ENCODE data around the gene DDX42.
A peak's percentile ranks its signal among the peaks of the same experiment; 100 is the strongest.

The DDX42 gene

GRCh38 chr17:63823659-63824331 is 49.8 kb downstream of the DDX42 start:
- no peak for DNase-seq (ENCODE audit: low spot score)

- DNase-seq (ENCODE audit: low spot score), result no peak
These were observed 50.4 kb downstream of the DDX42 start for GRCh38 chr17:63824362-63824761.

- DNase-seq (ENCODE audit: low spot score), result no peak
These were observed 52.6 kb downstream of the DDX42 start for GRCh38 chr17:63826468-63827001.

- DNase-seq (ENCODE audit: low spot score), result peak; percentile 95
These were observed 53.2 kb downstream of the DDX42 start, which contains the start of the genes FTSJ3 and PSMC5 for GRCh38 chr17:63827002-63827800. Gene FTSJ3 (minus strand): TSS chr17:63827663. CDS start chr17:63826902, 761 bp downstream. Gene PSMC5 (plus strand): TSS chr17:63827431. CDS start chr17:63827491, 60 bp downstream.

- no peak for DNase-seq (ENCODE audit: low spot score)
These were observed 53.8 kb downstream of the DDX42 start for GRCh38 chr17:63827801-63828221.

- no peak for DNase-seq (ENCODE audit: low spot score)
These were observed 55.0 kb downstream of the DDX42 start for GRCh38 chr17:63828936-63829335.

- DNase-seq (ENCODE audit: low spot score), result no peak
These were observed 56.3 kb downstream of the DDX42 start for GRCh38 chr17:63830278-63830677.

- DNase-seq (ENCODE audit: low spot score), result no peak
These were observed 57.0 kb downstream of the DDX42 start for GRCh38 chr17:63830904-63831491.

- no peak for DNase-seq (ENCODE audit: low spot score)
These were observed 57.5 kb downstream of the DDX42 start for GRCh38 chr17:63831505-63831904.

- DNase-seq (ENCODE audit: low spot score), result no peak
These were observed 58.0 kb downstream of the DDX42 start for GRCh38 chr17:63832014-63832413.

- DNase-seq (ENCODE audit: low spot score), result no peak
These were observed 58.5 kb downstream of the DDX42 start for GRCh38 chr17:63832455-63832854.

- DNase-seq (ENCODE audit: low spot score), result no peak
These were observed 59.2 kb downstream of the DDX42 start for GRCh38 chr17:63833026-63833740.

GRCh38 chr17:63833741-63834373 is 59.9 kb downstream of the DDX42 start:
- DNase-seq (ENCODE audit: low spot score), result no peak

- DNase-seq (ENCODE audit: low spot score), result peak; percentile 71
These were observed 60.6 kb downstream of the DDX42 start for GRCh38 chr17:63834431-63835166.

GRCh38 chr17:63835167-63835720 is 61.3 kb downstream of the DDX42 start:
- DNase-seq (ENCODE audit: low spot score), result no peak

- DNase-seq (ENCODE audit: low spot score), result no peak
These were observed 62.8 kb downstream of the DDX42 start for GRCh38 chr17:63836811-63837210.

GRCh38 chr17:63837480-63837879 is 63.5 kb downstream of the DDX42 start:
- no peak for DNase-seq (ENCODE audit: low spot score)

GRCh38 chr17:63837962-63838600 is 64.1 kb downstream of the DDX42 start:
- DNase-seq (ENCODE audit: low spot score), result no peak

GRCh38 chr17:63838631-63839171 is 64.7 kb downstream of the DDX42 start:
- no peak for DNase-seq (ENCODE audit: low spot score)
